MM.1S (cell line): ENCODE data around the gene MEAK7.

ENCODE experiments used
- DNase-seq: peaks from one replicate; pipeline ENCODE4 v3.0.0-alpha.2; 2015
- H2AFZ ChIP-seq: fragments of 300-600 bp; sonication (generic); 2 replicates; pipeline ENCODE4 v1.6.0; 2016; ENCODE audit warnings: antibody characterized with exemption, low read length
- H3F3A ChIP-seq: fragments of 300-600 bp; sonication (generic); 2 replicates; pipeline ENCODE4 v1.6.1; 2016; ENCODE audit warnings: mild to moderate bottlenecking, antibody characterized with exemption, low read length, moderate library complexity, mixed read lengths; ENCODE audit not compliant: insufficient read depth
- H3K27ac ChIP-seq: fragments of 300-600 bp; sonication (generic); 2 replicates; pipeline ENCODE4 v1.5.1; 2016; ENCODE audit warnings: mild to moderate bottlenecking, low read length
- H3K27me3 ChIP-seq: fragments of 300-600 bp; sonication (generic); replicated peaks from 2 replicates; pipeline ENCODE4 v1.6.0; 2016; ENCODE audit warnings: low read length; ENCODE audit not compliant: insufficient read depth
- H3K36me3 ChIP-seq: fragments of 300-600 bp; sonication (generic); replicated peaks from 2 replicates; pipeline ENCODE4 v1.6.1; 2016; ENCODE audit warnings: mild to moderate bottlenecking, low read length, mixed read lengths; ENCODE audit not compliant: insufficient read depth
- H3K4me1 ChIP-seq: fragments of 300-600 bp; sonication (generic); 2 replicates; pipeline ENCODE4 v1.6.1; 2016; ENCODE audit warnings: low read length, mixed read lengths
- H3K4me2 ChIP-seq: fragments of 300-600 bp; sonication (generic); 2 replicates; pipeline ENCODE4 v1.6.0; 2016; ENCODE audit warnings: low read depth, low read length
- H3K4me3 ChIP-seq: fragments of 300-600 bp; sonication (generic); 2 replicates; pipeline ENCODE4 v1.5.1; 2016; ENCODE audit warnings: low read length, mixed read lengths
- H3K79me2 ChIP-seq: fragments of 300-600 bp; sonication (generic); 2 replicates; pipeline ENCODE4 v1.6.1; 2016; ENCODE audit warnings: mixed run types, low read length, mixed read lengths
- H3K9ac ChIP-seq: fragments of 300-600 bp; sonication (generic); 2 replicates; pipeline ENCODE4 v1.6.1; 2016; ENCODE audit warnings: low read length, mixed read lengths
- H3K9me2 ChIP-seq: fragments of 300-600 bp; sonication (generic); replicated peaks from 2 replicates; pipeline ENCODE4 v1.6.1; 2016; ENCODE audit warnings: mild to moderate bottlenecking, low read length, mixed read lengths; ENCODE audit not compliant: insufficient read depth
- H3K9me3 ChIP-seq: fragments of 300-600 bp; sonication (generic); replicated peaks from 2 replicates; pipeline ENCODE4 v1.6.1; 2016; ENCODE audit warnings: mild to moderate bottlenecking, low read length, mixed read lengths; ENCODE audit not compliant: insufficient read depth
- H4K20me1 ChIP-seq: fragments of 300-600 bp; sonication (generic); 2 replicates; pipeline ENCODE4 v1.6.1; 2016; ENCODE audit warnings: mild to moderate bottlenecking, low read length, moderate library complexity, mixed read lengths; ENCODE audit not compliant: insufficient read depth
- CTCF ChIP-seq: fragments of 300-600 bp; sonication (generic); IDR thresholded peaks from 2 replicates; pipeline ENCODE4 v1.5.1; 2016; ENCODE audit warnings: antibody characterized with exemption, low read length, mixed read lengths
- EZH2 ChIP-seq: fragments of 300-600 bp; sonication (generic); optimal IDR thresholded peaks from 2 replicates; pipeline ENCODE3; 2017; ENCODE audit warnings: low read depth, mild to moderate bottlenecking, antibody characterized with exemption, low read length, mixed read lengths
- EZH2phosphoT487 ChIP-seq: fragments of 300-600 bp; sonication (generic); IDR thresholded peaks from 2 replicates; pipeline ENCODE4 v1.6.1; 2018; ENCODE audit warnings: antibody characterized with exemption, low read length

Gene MEAK7

GRCh38 chr16:84502581-84502980 lies 1.9 kb downstream of the MEAK7 start:
- Histone ChIP-seq H3K36me3 (no peaks in the 10 kb centered on the region), H3K27me3 (no peaks in the 10 kb centered on the region), H3K27ac (no peak overlapping the region), H2AFZ (no peak overlapping the region), H4K20me1 (no peaks in the 10 kb centered on the region), H3K9me3 (no peaks in the 10 kb centered on the region), H3K9me2 (no peaks in the 10 kb centered on the region), H3K4me3 (no peak overlapping the region), H3K4me2 (no peak overlapping the region), H3F3A (peaks cover 6% of the 10 kb centered on the region; the same call in 1 of the 2 replicates), H3K9ac (no peak overlapping the region), H3K79me2 (no peaks in the 10 kb centered on the region), H3K4me1 (0 out of 2 replicates have a peak, but pooled peaks cover 10% of the 10 kb centered on the region)
- no peak for TF ChIP-seq EZH2phosphoT487
- TF ChIP-seq EZH2: no peak
- TF ChIP-seq CTCF: no peak
- DNase-seq: no peak

- no peak overlapping the region for H3K4me3 ChIP-seq
- H3K79me2 ChIP-seq: no peaks in the 10 kb centered on the region
- H3K4me1 ChIP-seq: 0 out of 2 replicates have a peak, but pooled peaks cover 10% of the 10 kb centered on the region
- no peaks in the 10 kb centered on the region for H3K27me3 ChIP-seq
- H3K9ac ChIP-seq: no peak overlapping the region
- no peaks in the 10 kb centered on the region for H3K36me3 ChIP-seq
- H3K9me3 ChIP-seq: no peaks in the 10 kb centered on the region
- H2AFZ ChIP-seq: no peak overlapping the region
- no peak overlapping the region for H3K27ac ChIP-seq
- no peak for TF ChIP-seq EZH2
- no peak for TF ChIP-seq EZH2phosphoT487
- no peak for TF ChIP-seq CTCF
- no peaks in the 10 kb centered on the region for H3K9me2 ChIP-seq
- H3K4me2 ChIP-seq: no peak overlapping the region
- H4K20me1 ChIP-seq: no peaks in the 10 kb centered on the region
- H3F3A ChIP-seq: peaks cover 6% of the 10 kb centered on the region; the same call in 1 of the 2 replicates
- no peak for DNase-seq
These were observed 2.4 kb downstream of the MEAK7 start for GRCh38 chr16:84502075-84502474.

- TF ChIP-seq CTCF (no peak), EZH2phosphoT487 (no peak), EZH2 (no peak)
- Histone ChIP-seq H3F3A (peaks cover 5% of the 10 kb centered on the region; the same call in 1 of the 2 replicates), H2AFZ (no peak overlapping the region), H3K36me3 (no peaks in the 10 kb centered on the region), H3K4me3 (no peak overlapping the region), H3K79me2 (no peaks in the 10 kb centered on the region), H3K4me1 (0 out of 2 replicates have a peak, but pooled peaks cover 10% of the 10 kb centered on the region), H3K27ac (no peak overlapping the region), H3K9me3 (no peaks in the 10 kb centered on the region), H3K9ac (no peak overlapping the region), H4K20me1 (no peaks in the 10 kb centered on the region), H3K27me3 (no peaks in the 10 kb centered on the region), H3K4me2 (no peak overlapping the region), H3K9me2 (no peaks in the 10 kb centered on the region)
- DNase-seq: no peak
These were observed 3.3 kb downstream of the MEAK7 start for GRCh38 chr16:84501077-84501735.
